HepG2 (cell line): Measurements from ENCODE around the gene OGA. TPM values are rescaled to one million over a fixed set of nuclear protein-coding genes. Genes with fewer than 3 reads are reported as not detected.

Experiments
- AFF4 ChIP-seq: sonication (generic); formaldehyde crosslinking; IDR thresholded peaks from 2 replicates; pipeline ENCODE4 v1.4.0; 2020; ENCODE audit warnings: missing genetic modification reagents
- ATF1 ChIP-seq: IDR thresholded peaks from 2 replicates; pipeline ENCODE4 v1.6.1; 2016; ENCODE audit warnings: mild to moderate bottlenecking, control low read depth
- CEBPG ChIP-seq: IDR thresholded peaks from 2 replicates; pipeline ENCODE4 v1.6.1; 2016
- CHCHD3 ChIP-seq: sonication (generic); formaldehyde crosslinking; IDR thresholded peaks from 2 replicates; pipeline ENCODE4 v1.8.0; 2022; ENCODE audit warnings: mild to moderate bottlenecking, missing genetic modification reagents, moderate library complexity
- CREB3 ChIP-seq: sonication (generic); formaldehyde crosslinking; IDR thresholded peaks from 2 replicates; pipeline ENCODE4 v1.5.0; 2020; ENCODE audit warnings: missing genetic modification reagents
- DNMT1 ChIP-seq: sonication (generic); formaldehyde crosslinking; IDR thresholded peaks from 2 replicates; pipeline ENCODE4 v1.5.1; 2020; ENCODE audit warnings: mild to moderate bottlenecking, missing genetic modification reagents
- ELK4 ChIP-seq: sonication (generic); formaldehyde crosslinking; IDR thresholded peaks from 2 replicates; pipeline ENCODE4 v1.9.0; 2021; ENCODE audit warnings: missing genetic modification reagents, borderline replicate concordance
- HMGXB4 ChIP-seq, 2 experiments: sonication (generic) in 1 of 2; formaldehyde crosslinking in 1 of 2; IDR thresholded peaks; 2 replicates each; pipeline versions ENCODE4 v1.4.0 to v1.6.1; 2018 to 2020; ENCODE audit warnings: missing genetic modification reagents in 2 of 2, borderline replicate concordance in 1 of 2, low read depth in 1 of 2, mild to moderate bottlenecking in 1 of 2, missing biosample characterization in 1 of 2
- HNRNPH1 ChIP-seq: fragments of 200-400 bp; formaldehyde crosslinking; optimal IDR thresholded peaks from 2 replicates; pipeline ENCODE3; 2017; ENCODE audit warnings: mild to moderate bottlenecking, low read depth, low read length
- NR3C1 ChIP-seq: sonication (generic); formaldehyde crosslinking; IDR thresholded peaks from 2 replicates; pipeline ENCODE4 v1.4.0; 2020; ENCODE audit warnings: missing genetic modification reagents
- PAWR ChIP-seq: sonication (generic); formaldehyde crosslinking; IDR thresholded peaks from 2 replicates; pipeline ENCODE4 v1.4.0; 2020; ENCODE audit warnings: missing genetic modification reagents, mild to moderate bottlenecking, borderline replicate concordance
- PRMT3 ChIP-seq: sonication (generic); formaldehyde crosslinking; IDR thresholded peaks from 2 replicates; pipeline ENCODE4 v1.8.1; 2022; ENCODE audit warnings: low read depth, mild to moderate bottlenecking, moderate library complexity, missing genetic modification reagents, borderline replicate concordance
- RAD51 ChIP-seq: fragments of 450-650 bp; IDR thresholded peaks from 2 replicates; pipeline ENCODE4 v1.6.1; 2016; ENCODE audit warnings: borderline replicate concordance
- TARDBP ChIP-seq: sonication (generic); formaldehyde crosslinking; IDR thresholded peaks from 2 replicates; pipeline ENCODE4 v1.8.0; 2022; ENCODE audit warnings: mild to moderate bottlenecking, missing genetic modification reagents
- ZNF563 ChIP-seq: sonication (generic); formaldehyde crosslinking; IDR thresholded peaks from 2 replicates; pipeline ENCODE4 v1.8.0; 2022; ENCODE audit warnings: mild to moderate bottlenecking, moderate library complexity, missing genetic modification reagents
- ZNF615 ChIP-seq: sonication (generic); formaldehyde crosslinking; IDR thresholded peaks from 2 replicates; pipeline ENCODE4 v1.5.0; 2020; ENCODE audit warnings: mild to moderate bottlenecking, missing genetic modification reagents, borderline replicate concordance
- ZNF709 ChIP-seq: sonication (generic); formaldehyde crosslinking; IDR thresholded peaks from 2 replicates; pipeline ENCODE4 v1.5.0; 2020; ENCODE audit warnings: mild to moderate bottlenecking, missing genetic modification reagents
- polyA plus RNA-seq, 8 experiments: library from polyadenylated mRNA; depleted of rRNA in 3 of 8; stranded (reverse) in 7 of 8; unstranded in 1 of 8; fragments of >200 nt; fragmentation: Illumina TruSeq in 4 of 8; extraction: Trizol in 4 of 8; gene quantifications; 2 replicates each; pipeline versions ENCODE4 v1.2.1 to v1.2.3, GENCODE V29; 2011 to 2016; ENCODE audit warnings: low read depth in 4 of 8, missing spikeins in 1 of 8, mixed read lengths in 1 of 8; ENCODE audit not compliant: insufficient read depth in 1 of 8
- total RNA-seq, 5 experiments: library from RNA; depleted of rRNA; stranded (reverse); fragments of >200 nt; fragmentation: Illumina TruSeq; extraction: Trizol; gene quantifications; 2 replicates each; pipeline ENCODE4 v1.2.3, GENCODE V29; 2016; ENCODE audit warnings: low read depth in 1 of 5
- TF ChIP-seq, protein P1 (sequence below): sonication (generic); formaldehyde crosslinking; IDR thresholded peaks from 2 replicates; pipeline ENCODE4 v1.8.1; 2023; ENCODE audit warnings: mild to moderate bottlenecking, missing genetic modification reagents
- TF ChIP-seq, protein P2 (sequence below): sonication (generic); formaldehyde crosslinking; IDR thresholded peaks from 2 replicates; pipeline ENCODE4 v1.4.0; 2020; ENCODE audit warnings: missing genetic modification reagents

The OGA gene
- total and polyA plus RNA-seq, 2 of the 13 experiments (the other 11 are each of a cell fraction or from before 2014, with no cell fraction given) = 33.2 to 39.8 TPM

GRCh38 chr10:101818872-101819633 lies 809 bp upstream of the OGA start (continued):
- TF ChIP-seq AFF4 (CRISPR knock-in tag) (no peak), PRMT3 (CRISPR knock-in tag) (no peak), ZNF563 (CRISPR knock-in tag) (no peak), HNRNPH1 (no peak), ELK4 (CRISPR knock-in tag) (no peak), DNMT1 (no peak), RAD51 (no peak), TARDBP (no peak; the same call in 1 of the 2 replicates), ZNF709 (CRISPR knock-in tag) (no peak), CEBPG (CRISPR knock-in tag) (no peak), CREB3 (CRISPR knock-in tag) (no peak), NR3C1 (no peak), HMGXB4 (CRISPR knock-in tag; IDR thresholded peaks at IDR 0.05; ENCODE audit: borderline replicate concordance in 1 of 2, low read depth in 1 of 2) (no peak), ZNF615 (no peak), PAWR (CRISPR knock-in tag) (no peak), CHCHD3 (CRISPR knock-in tag) (no peak), ATF1 (CRISPR knock-in tag) (no peak)
- TF ChIP-seq, protein P1, sequence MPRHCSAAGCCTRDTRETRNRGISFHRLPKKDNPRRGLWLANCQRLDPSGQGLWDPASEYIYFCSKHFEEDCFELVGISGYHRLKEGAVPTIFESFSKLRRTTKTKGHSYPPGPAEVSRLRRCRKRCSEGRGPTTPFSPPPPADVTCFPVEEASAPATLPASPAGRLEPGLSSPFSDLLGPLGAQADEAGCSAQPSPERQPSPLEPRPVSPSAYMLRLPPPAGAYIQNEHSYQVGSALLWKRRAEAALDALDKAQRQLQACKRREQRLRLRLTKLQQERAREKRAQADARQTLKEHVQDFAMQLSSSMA (CRISPR knock-in tag) = no peak
- TF ChIP-seq, protein P2, sequence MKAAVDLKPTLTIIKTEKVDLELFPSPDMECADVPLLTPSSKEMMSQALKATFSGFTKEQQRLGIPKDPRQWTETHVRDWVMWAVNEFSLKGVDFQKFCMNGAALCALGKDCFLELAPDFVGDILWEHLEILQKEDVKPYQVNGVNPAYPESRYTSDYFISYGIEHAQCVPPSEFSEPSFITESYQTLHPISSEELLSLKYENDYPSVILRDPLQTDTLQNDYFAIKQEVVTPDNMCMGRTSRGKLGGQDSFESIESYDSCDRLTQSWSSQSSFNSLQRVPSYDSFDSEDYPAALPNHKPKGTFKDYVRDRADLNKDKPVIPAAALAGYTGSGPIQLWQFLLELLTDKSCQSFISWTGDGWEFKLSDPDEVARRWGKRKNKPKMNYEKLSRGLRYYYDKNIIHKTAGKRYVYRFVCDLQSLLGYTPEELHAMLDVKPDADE (CRISPR knock-in tag) = no peak
